GM21367 (cell line): Measurements from ENCODE around the gene PDE2A.

Experiments used
- ATAC-seq: cut with Tn5 transposase; IDR thresholded peaks from one replicate; pipeline ENCODE4 v1.9.1; 2021; ENCODE audit not compliant: unreplicated experiment

PDE2A gene

GRCh38 chr11:72661486-72661885 lies 12.7 kb downstream of the PDE2A start:
- ATAC-seq: no peak

- ATAC-seq: no peak
These were observed 15.1 kb downstream of the PDE2A start for GRCh38 chr11:72658989-72659640.

- no peak for ATAC-seq
These were observed 16.7 kb downstream of the PDE2A start for GRCh38 chr11:72657411-72658100.

- ATAC-seq: no peak
These were observed 18.2 kb downstream of the PDE2A start for GRCh38 chr11:72655896-72656464.

- ATAC-seq: no peak
These were observed 19.2 kb downstream of the PDE2A start for GRCh38 chr11:72655014-72655413.

- ATAC-seq: no peak
These were observed 20.6 kb downstream of the PDE2A start for GRCh38 chr11:72653649-72654048.

GRCh38 chr11:72652873-72653630 lies 21.2 kb downstream of the PDE2A start:
- no peak for ATAC-seq

- no peak for ATAC-seq
These were observed 22.1 kb downstream of the PDE2A start for GRCh38 chr11:72652133-72652532.

- ATAC-seq: no peak
These were observed 24.8 kb downstream of the PDE2A start for GRCh38 chr11:72649215-72649976.

- no peak for ATAC-seq
These were observed 25.7 kb downstream of the PDE2A start for GRCh38 chr11:72648384-72649136.

GRCh38 chr11:72647882-72648281 lies 26.3 kb downstream of the PDE2A start:
- ATAC-seq: no peak

GRCh38 chr11:72646472-72646871 lies 27.8 kb downstream of the PDE2A start:
- ATAC-seq: no peak

GRCh38 chr11:72646024-72646423 lies 28.2 kb downstream of the PDE2A start:
- ATAC-seq: no peak

GRCh38 chr11:72643547-72643946 lies 30.7 kb downstream of the PDE2A start:
- ATAC-seq: no peak

- no peak for ATAC-seq
These were observed 31.2 kb downstream of the PDE2A start for GRCh38 chr11:72642884-72643522.

GRCh38 chr11:72642043-72642883 lies 32.0 kb downstream of the PDE2A start:
- ATAC-seq: no peak

GRCh38 chr11:72641522-72642042 lies 32.6 kb downstream of the PDE2A start:
- ATAC-seq: no peak

GRCh38 chr11:72639502-72640375 lies 34.5 kb downstream of the PDE2A start:
- ATAC-seq: no peak
